HEK293 (cell line): ENCODE data around the gene BHMT.

Source experiments
- AEBP2 ChIP-seq: fragments of 450-650 bp; formaldehyde crosslinking; IDR thresholded peaks from 2 replicates; pipeline ENCODE4 v1.5.1; 2016; ENCODE audit warnings: missing biosample characterization, missing genetic modification characterization, borderline replicate concordance
- KLF8 ChIP-seq: fragments of 450-650 bp; formaldehyde crosslinking; IDR thresholded peaks from 2 replicates; pipeline ENCODE4 v1.5.1; 2016; ENCODE audit warnings: missing biosample characterization, missing genetic modification characterization
- PATZ1 ChIP-seq: fragments of 450-650 bp; formaldehyde crosslinking; IDR thresholded peaks from 2 replicates; pipeline ENCODE4 v1.5.1; 2016; ENCODE audit warnings: missing biosample characterization, missing genetic modification characterization
- PRDM2 ChIP-seq: fragments of 450-650 bp; formaldehyde crosslinking; IDR thresholded peaks from 2 replicates; pipeline ENCODE4 v1.5.1; 2016; ENCODE audit warnings: missing biosample characterization, missing genetic modification characterization, borderline replicate concordance
- REST ChIP-seq: fragments of 450-650 bp; formaldehyde crosslinking; IDR thresholded peaks from 2 replicates; pipeline ENCODE4 v1.5.1; 2016; ENCODE audit warnings: missing biosample characterization, missing genetic modification characterization
- SCRT1 ChIP-seq: fragments of 450-650 bp; formaldehyde crosslinking; IDR thresholded peaks from 2 replicates; pipeline ENCODE4 v1.5.1; 2016; ENCODE audit warnings: missing biosample characterization, missing genetic modification characterization, borderline replicate concordance
- SP7 ChIP-seq: fragments of 450-650 bp; formaldehyde crosslinking; IDR thresholded peaks from 2 replicates; pipeline ENCODE4 v1.5.1; 2016; ENCODE audit warnings: missing biosample characterization, missing genetic modification characterization
- ZBTB10 ChIP-seq: fragments of 450-650 bp; formaldehyde crosslinking; IDR thresholded peaks from 2 replicates; pipeline ENCODE4 v1.5.1; 2016; ENCODE audit warnings: missing biosample characterization, missing genetic modification characterization
- ZBTB48 ChIP-seq: fragments of 450-650 bp; formaldehyde crosslinking; IDR thresholded peaks from 2 replicates; pipeline ENCODE4 v1.5.1; 2016; ENCODE audit warnings: missing biosample characterization, missing genetic modification characterization
- ZBTB6 ChIP-seq: fragments of 450-650 bp; formaldehyde crosslinking; IDR thresholded peaks from 2 replicates; pipeline ENCODE4 v1.5.1; 2017; ENCODE audit warnings: missing biosample characterization, missing genetic modification characterization
- ZBTB7A ChIP-seq: fragments of 450-650 bp; formaldehyde crosslinking; IDR thresholded peaks from 2 replicates; pipeline ENCODE4 v1.5.1; 2016; ENCODE audit warnings: low read depth, missing biosample characterization, missing genetic modification characterization
- ZNF133 ChIP-seq: fragments of 450-650 bp; formaldehyde crosslinking; IDR thresholded peaks from 2 replicates; pipeline ENCODE4 v1.5.1; 2016; ENCODE audit warnings: missing biosample characterization, missing genetic modification characterization
- ZNF169 ChIP-seq: fragments of 450-650 bp; formaldehyde crosslinking; IDR thresholded peaks from 2 replicates; pipeline ENCODE4 v1.5.1; 2016; ENCODE audit warnings: missing biosample characterization, missing genetic modification characterization
- ZNF292 ChIP-seq: fragments of 450-650 bp; formaldehyde crosslinking; IDR thresholded peaks from 2 replicates; pipeline ENCODE4 v1.5.1; 2016; ENCODE audit warnings: low read depth, missing biosample characterization, missing genetic modification characterization, borderline replicate concordance
- ZNF302 ChIP-seq: fragments of 450-650 bp; formaldehyde crosslinking; IDR thresholded peaks from 2 replicates; pipeline ENCODE4 v1.5.1; 2016; ENCODE audit warnings: missing biosample characterization, missing genetic modification characterization, low read depth
- ZNF324 ChIP-seq: fragments of 450-650 bp; formaldehyde crosslinking; IDR thresholded peaks from 2 replicates; pipeline ENCODE4 v1.5.1; 2016; ENCODE audit warnings: missing biosample characterization, missing genetic modification characterization
- ZNF416 ChIP-seq: fragments of 450-650 bp; formaldehyde crosslinking; IDR thresholded peaks from 2 replicates; pipeline ENCODE4 v1.5.1; 2016; ENCODE audit warnings: missing biosample characterization, missing genetic modification characterization
- ZNF510 ChIP-seq: fragments of 450-650 bp; formaldehyde crosslinking; IDR thresholded peaks from 2 replicates; pipeline ENCODE4 v1.5.1; 2018; ENCODE audit warnings: mild to moderate bottlenecking, missing genetic modification characterization, missing biosample characterization; ENCODE audit not compliant: insufficient replicate concordance
- ZNF544 ChIP-seq: fragments of 450-650 bp; formaldehyde crosslinking; IDR thresholded peaks from 2 replicates; pipeline ENCODE4 v1.5.0; 2017; ENCODE audit warnings: missing biosample characterization, missing genetic modification characterization
- ZNF585B ChIP-seq: fragments of 450-650 bp; formaldehyde crosslinking; IDR thresholded peaks from 2 replicates; pipeline ENCODE4 v1.5.1; 2016; ENCODE audit warnings: missing biosample characterization, missing genetic modification characterization
- ZSCAN30 ChIP-seq: fragments of 450-650 bp; IDR thresholded peaks from 2 replicates; pipeline ENCODE4 v1.5.1; 2018; ENCODE audit warnings: missing biosample characterization, mild to moderate bottlenecking, missing genetic modification characterization, moderate library complexity

BHMT gene

GRCh38 chr5:79133657-79134451, 22.2 kb downstream of the BHMT start (continued):
- no peak for TF ChIP-seq PRDM2 (tag by site-specific recombination)
- TF ChIP-seq ZBTB48, result peak; percentile 65
- no peak for TF ChIP-seq AEBP2 (tag by site-specific recombination)
- TF ChIP-seq ZNF416 (tag by site-specific recombination), result no peak
- TF ChIP-seq ZNF544 (tag by site-specific recombination), result no peak
- no peak for TF ChIP-seq REST (tag by site-specific recombination)
- TF ChIP-seq SCRT1, result no peak
- no peak for TF ChIP-seq ZBTB6 (tag by site-specific recombination)
- TF ChIP-seq SP7 (tag by site-specific recombination), result peak; percentile 52; the same call in 1 of the 2 replicates
- peak; percentile 37; the same call in 1 of the 2 replicates for TF ChIP-seq KLF8 (tag by site-specific recombination)
- no peak for TF ChIP-seq ZBTB10 (tag by site-specific recombination)
- no peak for TF ChIP-seq ZNF585B
- 0 out of 2 replicates have a peak, but pooled peaks have one; percentile 34 for TF ChIP-seq ZSCAN30 (tag by site-specific recombination)
- no peak for TF ChIP-seq ZNF302 (tag by site-specific recombination)
- no peak for TF ChIP-seq ZNF510 (tag by site-specific recombination)
- 0 out of 2 replicates have a peak, but pooled peaks have one; percentile 62 for TF ChIP-seq ZNF324 (tag by site-specific recombination)
- no peak for TF ChIP-seq ZNF133 (tag by site-specific recombination)
- TF ChIP-seq ZBTB7A (tag by site-specific recombination), result no peak
- TF ChIP-seq PATZ1 (tag by site-specific recombination), result peak; percentile 76
- TF ChIP-seq ZNF292 (tag by site-specific recombination), result no peak
- no peak for TF ChIP-seq ZNF169 (tag by site-specific recombination)
